GM12891 (cell line): ENCODE measurements around the gene PLXNC1.

ENCODE experiments used
- DNase-seq: peaks from one replicate; pipeline ENCODE4 v3.0.0; 2011; ENCODE audit warnings: low spot score; ENCODE audit not compliant: insufficient read length
- FAIRE-seq: peaks from 2 replicates; lab custom pipeline; 2011; peaks lifted over from hg19 to GRCh38; lab: Jason Lieb, UNC
- PAX5 ChIP-seq: IDR thresholded peaks from 2 replicates; pipeline ENCODE4 v1.6.1; 2011; ENCODE audit warnings: low read length, moderate library complexity, mild to moderate bottlenecking; ENCODE audit not compliant: insufficient read depth, severe bottlenecking
- POLR2A ChIP-seq: IDR thresholded peaks from 2 replicates; pipeline ENCODE4 v1.6.1; 2011; ENCODE audit warnings: low read depth, low read length, control low read depth
- POLR2AphosphoS5 ChIP-seq: IDR thresholded peaks from 2 replicates; pipeline ENCODE4 v1.6.1; 2011; ENCODE audit warnings: low read depth, low read length, control low read depth
- POU2F2 ChIP-seq: IDR thresholded peaks from 2 replicates; pipeline ENCODE4 v1.6.1; 2011; ENCODE audit warnings: low read depth, mild to moderate bottlenecking, control low read depth, low read length, moderate library complexity
- SPI1 ChIP-seq: IDR thresholded peaks from 2 replicates; pipeline ENCODE4 v1.6.1; 2011; ENCODE audit warnings: low read depth, low read length, control low read depth
- TAF1 ChIP-seq: IDR thresholded peaks from 2 replicates; pipeline ENCODE4 v1.6.1; 2011; ENCODE audit warnings: low read depth, low read length, control low read depth

The PLXNC1 gene

GRCh38 chr12:94287245-94287628 lies 138.9 kb downstream of the PLXNC1 start:
- no peak for TF ChIP-seq TAF1
- TF ChIP-seq SPI1 = no peak
- no peak for TF ChIP-seq POLR2A
- TF ChIP-seq POU2F2 = no peak
- no peak for TF ChIP-seq PAX5
- no peak for TF ChIP-seq POLR2AphosphoS5
- no peak for DNase-seq
- no peak for FAIRE-seq

DNA sequence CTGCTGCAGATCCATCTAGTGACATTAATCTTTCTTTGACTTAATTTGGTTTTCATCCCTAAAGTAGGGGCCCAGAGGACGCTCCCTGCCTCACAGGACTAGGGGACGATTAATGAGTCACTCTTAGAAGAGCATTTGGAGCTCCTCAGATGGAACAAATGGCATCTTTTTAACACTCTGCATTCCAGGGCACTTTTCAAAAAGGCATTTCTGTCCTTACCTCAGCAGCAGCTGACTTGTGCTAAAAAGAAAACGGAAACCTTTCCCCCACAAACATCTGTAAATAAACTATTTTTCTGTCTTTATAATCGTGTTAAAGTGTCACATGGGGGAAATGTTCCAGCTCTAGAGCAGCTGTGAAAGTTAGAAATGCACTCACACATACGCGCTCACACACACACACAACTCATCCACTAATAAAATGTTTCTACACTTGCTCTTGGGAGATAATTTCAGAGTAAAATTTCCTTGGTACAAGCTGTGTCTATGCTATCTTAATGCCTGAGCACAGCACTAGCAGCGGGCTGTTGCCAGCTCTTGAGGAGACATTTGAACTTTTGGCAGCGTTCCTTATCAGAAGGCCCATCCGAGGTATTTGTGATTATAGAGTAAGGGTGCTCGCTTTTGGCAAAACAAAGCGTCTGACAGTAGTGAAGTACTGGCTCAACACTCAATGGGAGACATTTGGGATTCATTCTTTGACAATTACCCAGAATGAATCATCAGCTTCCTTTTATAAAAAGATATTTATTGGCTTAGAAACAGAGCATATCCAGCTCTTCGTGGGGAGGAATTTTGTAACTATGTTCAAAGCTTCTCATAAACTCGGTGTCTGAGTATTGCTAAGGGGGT lies 141.3 kb downstream of the PLXNC1 start:
- TF ChIP-seq PAX5 (no peak), POLR2AphosphoS5 (no peak), TAF1 (no peak), POLR2A (no peak), POU2F2 (no peak), SPI1 (no peak)
- FAIRE-seq (no peak), DNase-seq (no peak)

GRCh38 chr12:94290353-94290752 lies 142.0 kb downstream of the PLXNC1 start:
- DNase-seq = no peak

DNA sequence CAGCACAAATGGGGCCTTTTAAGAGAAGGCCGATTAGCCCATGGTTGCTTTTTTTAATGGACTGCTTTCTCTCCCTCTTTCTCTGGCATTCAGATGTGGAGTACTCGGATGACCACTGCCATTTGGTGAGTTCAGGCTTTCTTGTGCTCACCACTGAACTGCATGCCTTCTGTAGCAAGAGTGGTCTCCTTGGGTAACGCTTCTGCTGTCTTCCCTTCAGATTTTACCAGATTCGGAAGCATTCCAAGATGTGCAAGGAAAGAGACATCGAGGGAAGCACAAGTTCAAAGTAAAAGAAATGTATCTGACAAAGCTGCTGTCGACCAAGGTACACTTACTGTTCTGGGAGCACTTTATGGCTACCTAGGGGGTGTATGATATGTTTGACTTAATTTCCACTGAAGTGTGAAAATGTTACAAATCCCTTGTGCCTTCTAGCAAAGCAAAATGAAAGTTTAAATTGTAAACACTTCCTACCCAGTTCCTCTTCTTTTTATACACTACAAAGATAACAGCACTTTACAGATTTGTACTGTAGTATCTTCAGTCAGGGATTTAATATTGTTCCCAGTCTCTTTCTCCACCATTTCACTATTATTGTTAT lies 148.8 kb downstream of the PLXNC1 start:
- TF ChIP-seq SPI1 (peak; percentile 56; the same call in 1 of the 2 replicates), TAF1 (no peak)
- DNase-seq (no peak), FAIRE-seq (peak; percentile 5)

More at GRCh38 chr12:94290353-94290752, 142.0 kb downstream of the PLXNC1 start:
- TF ChIP-seq POU2F2 = no peak
- FAIRE-seq = no peak

DNA sequence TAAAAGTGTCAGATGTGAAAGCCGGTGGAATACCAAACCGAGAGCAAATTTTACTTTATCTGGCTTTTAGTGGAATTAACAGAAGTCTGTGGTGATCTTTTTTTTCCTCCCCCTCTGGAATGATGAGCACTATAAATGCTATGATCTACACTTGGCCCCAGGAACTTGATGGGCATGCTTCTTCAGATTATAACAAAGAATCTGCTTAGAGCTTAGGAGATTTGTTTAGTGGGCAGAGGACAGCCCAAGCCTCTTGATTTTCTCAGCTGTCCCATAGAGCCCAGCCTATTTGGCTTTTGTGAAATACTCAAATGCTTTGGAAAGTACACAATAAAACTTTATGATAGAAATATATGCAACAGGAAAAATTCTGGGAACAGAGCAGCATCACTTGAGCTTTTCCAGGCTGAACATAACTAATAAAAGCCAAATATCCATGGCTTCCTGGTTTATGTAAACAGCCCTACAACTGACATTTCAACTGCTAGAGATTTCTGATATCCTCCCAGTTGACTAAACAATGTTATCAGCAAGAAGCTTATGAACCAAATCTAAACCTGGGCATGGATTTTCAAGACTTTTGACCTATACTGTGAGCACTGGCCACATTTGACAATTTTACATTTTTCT lies 149.6 kb downstream of the PLXNC1 start:
- no peak for DNase-seq
- no peak for FAIRE-seq
- TF ChIP-seq POLR2A (no peak), TAF1 (no peak), PAX5 (no peak), POLR2AphosphoS5 (no peak), SPI1 (no peak), POU2F2 (no peak)

- DNase-seq = no peak
- TF ChIP-seq POLR2AphosphoS5 = no peak
- TF ChIP-seq PAX5 = no peak
- TF ChIP-seq POU2F2 = no peak
- TF ChIP-seq SPI1 = no peak
- no peak for TF ChIP-seq POLR2A
- no peak for FAIRE-seq
These were observed 151.5 kb downstream of the PLXNC1 start for GRCh38 chr12:94299846-94300245.

DNA sequence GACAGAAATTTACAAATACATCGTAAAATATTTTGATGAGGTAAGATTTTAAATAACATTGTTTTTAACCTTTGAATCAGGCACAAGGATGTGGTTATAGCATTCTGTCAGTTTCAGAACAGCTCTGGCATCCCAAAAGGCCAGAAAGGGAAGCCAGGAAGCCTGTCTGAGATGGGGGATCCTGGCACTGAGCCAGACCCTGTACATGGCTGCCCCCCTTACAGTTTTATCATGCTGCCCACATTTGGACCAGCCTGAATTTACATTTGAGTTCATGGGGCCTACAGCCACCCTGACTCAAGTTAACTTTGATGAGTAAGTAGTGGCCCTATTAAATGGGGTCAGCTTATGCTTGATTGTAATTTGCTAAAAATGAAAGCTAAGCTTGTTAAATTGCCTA lies 155.6 kb downstream of the PLXNC1 start:
- DNase-seq (no peak), FAIRE-seq (no peak)
- TF ChIP-seq SPI1 (no peak), PAX5 (no peak), POLR2A (no peak), POLR2AphosphoS5 (no peak), POU2F2 (no peak), TAF1 (no peak)

GRCh38 chr12:94304566-94305061 lies 156.2 kb downstream of the PLXNC1 start:
- TF ChIP-seq POLR2AphosphoS5 = no peak
- no peak for TF ChIP-seq POU2F2
- no peak for TF ChIP-seq PAX5
- TF ChIP-seq SPI1 = no peak
- no peak for TF ChIP-seq POLR2A
- peak; percentile 60 for FAIRE-seq
- DNase-seq = no peak

- TF ChIP-seq TAF1 = no peak
- no peak for TF ChIP-seq POU2F2
- no peak for TF ChIP-seq POLR2A
- no peak for TF ChIP-seq POLR2AphosphoS5
- TF ChIP-seq SPI1 = no peak
- no peak for TF ChIP-seq PAX5
- DNase-seq = no peak
- peak; percentile 93 for FAIRE-seq
These were observed 157.0 kb downstream of the PLXNC1 start for GRCh38 chr12:94305130-94305957.

DNA sequence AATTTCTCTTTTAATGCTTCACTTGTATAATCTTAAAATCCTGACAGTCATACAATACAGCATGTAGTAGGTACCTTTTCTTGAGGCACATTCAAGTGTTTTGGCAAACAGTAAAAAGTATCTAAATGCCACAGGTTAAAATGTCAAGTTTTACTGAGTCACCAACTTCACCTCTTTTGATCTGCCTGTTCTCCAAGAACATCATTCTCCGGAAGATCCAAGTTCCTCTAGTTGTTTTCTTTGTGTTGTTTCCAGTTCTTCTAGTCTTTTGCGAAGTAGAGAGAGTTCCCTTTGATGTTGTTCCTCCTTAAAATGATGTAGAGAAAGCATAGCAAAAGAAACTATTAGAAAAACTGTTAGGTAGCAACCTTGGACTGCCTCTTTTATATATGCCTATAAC lies 160.2 kb downstream of the PLXNC1 start:
- no peak for FAIRE-seq
- TF ChIP-seq SPI1 = no peak
- TF ChIP-seq POLR2A = no peak
- TF ChIP-seq POLR2AphosphoS5 = no peak
- TF ChIP-seq POU2F2 = no peak
- no peak for TF ChIP-seq TAF1
- TF ChIP-seq PAX5 = no peak
- no peak for DNase-seq
